Activated T-helper 17 cell treated with anti-CD3 and anti-CD28 coated beads, Interleukin-2, amount 50 U/mL, for 72 hours (primary cell): ENCODE measurements around the gene TMEM198. TPM values are rescaled to one million over a fixed set of nuclear protein-coding genes. Genes with fewer than 3 reads are reported as not detected.
A peak's percentile ranks its signal among the peaks of the same experiment; 100 is the strongest.

Experiments
- ATAC-seq: fragments of 150-1000 bp; cut with Tn5 transposase; replicated peaks from 2 replicates; pipeline ENCODE4 v1.10.0; 2021; ENCODE audit warnings: mild to moderate bottlenecking, moderate library complexity
- H3K27ac Mint-ChIP-seq: one replicate; pipeline ENCODE4 v1.8.0; 2022; ENCODE audit warnings: mixed read lengths
- H3K27me3 Mint-ChIP-seq: one replicate; pipeline ENCODE4 v1.8.0; 2022; ENCODE audit warnings: mixed read lengths
- H3K36me3 Mint-ChIP-seq: one replicate; pipeline ENCODE4 v1.8.0; 2022; ENCODE audit warnings: low read depth, mild to moderate bottlenecking, mixed read lengths
- H3K4me1 Mint-ChIP-seq: one replicate; pipeline ENCODE4 v1.8.0; 2022; ENCODE audit warnings: mixed read lengths
- H3K4me3 Mint-ChIP-seq: one replicate; pipeline ENCODE4 v1.8.0; 2022; ENCODE audit warnings: mild to moderate bottlenecking, mixed read lengths
- H3K9me3 Mint-ChIP-seq: one replicate; pipeline ENCODE4 v1.8.0; 2022; ENCODE audit warnings: mixed read lengths
- total RNA-seq, 2 donors: library from RNA; stranded (reverse); gene quantifications; one replicate each; pipeline ENCODE4 v1.2.3, GENCODE V29; 2022

The TMEM198 gene
- total RNA-seq, 2 donors from 2014 or later = 3.7 to 5.1 TPM

GRCh38 chr2:219554350-219554749 is 10.5 kb downstream of the TMEM198 start:
- ATAC-seq = no peak
- Mint-ChIP-seq H3K27me3 (peaks cover 23% of the 10 kb centered on the region), H3K4me1 (peaks cover 5% of the 10 kb centered on the region), H3K36me3 (no peaks in the 10 kb centered on the region), H3K9me3 (no peaks in the 10 kb centered on the region), H3K27ac (no peak overlapping the region), H3K4me3 (no peak overlapping the region)

- H3K4me3 Mint-ChIP-seq = no peak overlapping the region
- H3K27ac Mint-ChIP-seq = no peak overlapping the region
- H3K4me1 Mint-ChIP-seq = peaks cover 2% of the 10 kb centered on the region
- ATAC-seq = no peak
- no peaks in the 10 kb centered on the region for H3K9me3 Mint-ChIP-seq
- H3K36me3 Mint-ChIP-seq = no peaks in the 10 kb centered on the region
- H3K27me3 Mint-ChIP-seq = peaks cover 28% of the 10 kb centered on the region
Observed at GRCh38 chr2:219555956-219556355, 12.1 kb downstream of the TMEM198 start.

GRCh38 chr2:219556413-219556812 is 12.6 kb downstream of the TMEM198 start:
- no peaks in the 10 kb centered on the region for H3K36me3 Mint-ChIP-seq
- H3K4me1 Mint-ChIP-seq = no peaks in the 10 kb centered on the region
- H3K9me3 Mint-ChIP-seq = no peaks in the 10 kb centered on the region
- H3K27ac Mint-ChIP-seq = no peak overlapping the region
- H3K4me3 Mint-ChIP-seq = no peak overlapping the region
- peaks cover 26% of the 10 kb centered on the region for H3K27me3 Mint-ChIP-seq
- no peak for ATAC-seq

- Mint-ChIP-seq H3K27me3 (peaks cover 22% of the 10 kb centered on the region), H3K27ac (no peak overlapping the region), H3K36me3 (no peaks in the 10 kb centered on the region), H3K4me1 (no peaks in the 10 kb centered on the region), H3K9me3 (no peaks in the 10 kb centered on the region), H3K4me3 (no peak overlapping the region)
- no peak for ATAC-seq
Observed at GRCh38 chr2:219557320-219557719, 13.5 kb downstream of the TMEM198 start.

- Mint-ChIP-seq H3K27me3 (peaks cover 25% of the 10 kb centered on the region), H3K4me3 (no peak overlapping the region), H3K27ac (no peak overlapping the region), H3K4me1 (no peaks in the 10 kb centered on the region), H3K9me3 (no peaks in the 10 kb centered on the region), H3K36me3 (no peaks in the 10 kb centered on the region)
- ATAC-seq = no peak
Observed at GRCh38 chr2:219557791-219558785, 14.3 kb downstream of the TMEM198 start.

GRCh38 chr2:219559156-219559915 is 15.5 kb downstream of the TMEM198 start:
- Mint-ChIP-seq H3K27ac (no peak overlapping the region), H3K27me3 (peaks cover 21% of the 10 kb centered on the region), H3K9me3 (no peaks in the 10 kb centered on the region), H3K4me1 (no peaks in the 10 kb centered on the region), H3K4me3 (no peak overlapping the region), H3K36me3 (no peaks in the 10 kb centered on the region)
- no peak for ATAC-seq

- H3K9me3 Mint-ChIP-seq = no peaks in the 10 kb centered on the region
- no peak overlapping the region for H3K27ac Mint-ChIP-seq
- H3K36me3 Mint-ChIP-seq = no peaks in the 10 kb centered on the region
- peak; percentile 35 for ATAC-seq
- no peaks in the 10 kb centered on the region for H3K4me1 Mint-ChIP-seq
- H3K4me3 Mint-ChIP-seq = no peak overlapping the region
- peaks cover 21% of the 10 kb centered on the region for H3K27me3 Mint-ChIP-seq
Observed at GRCh38 chr2:219560037-219560892, 16.4 kb downstream of the TMEM198 start.

- no peak overlapping the region for H3K27ac Mint-ChIP-seq
- H3K27me3 Mint-ChIP-seq = peaks cover 21% of the 10 kb centered on the region
- H3K9me3 Mint-ChIP-seq = no peaks in the 10 kb centered on the region
- H3K4me3 Mint-ChIP-seq = no peak overlapping the region
- no peaks in the 10 kb centered on the region for H3K4me1 Mint-ChIP-seq
- H3K36me3 Mint-ChIP-seq = no peaks in the 10 kb centered on the region
- ATAC-seq = no peak
Observed at GRCh38 chr2:219560893-219561178, 17.0 kb downstream of the TMEM198 start.

- ATAC-seq = no peak
Observed at GRCh38 chr2:219561179-219562048, 17.6 kb downstream of the TMEM198 start.

GRCh38 chr2:219562049-219563020 is 18.5 kb downstream of the TMEM198 start:
- Mint-ChIP-seq H3K27ac (no peak overlapping the region), H3K4me1 (no peaks in the 10 kb centered on the region), H3K9me3 (no peaks in the 10 kb centered on the region), H3K36me3 (no peaks in the 10 kb centered on the region), H3K4me3 (no peak overlapping the region), H3K27me3 (peaks cover 20% of the 10 kb centered on the region)
- ATAC-seq = no peak

More at GRCh38 chr2:219561179-219562048, 17.6 kb downstream of the TMEM198 start:
- Mint-ChIP-seq H3K36me3 (no peaks in the 10 kb centered on the region), H3K4me3 (no peak overlapping the region), H3K4me1 (no peaks in the 10 kb centered on the region), H3K27ac (no peak overlapping the region), H3K9me3 (no peaks in the 10 kb centered on the region), H3K27me3 (peaks cover 22% of the 10 kb centered on the region)

GRCh38 chr2:219563271-219563928 is 19.6 kb downstream of the TMEM198 start:
- no peak for ATAC-seq
- no peaks in the 10 kb centered on the region for H3K4me1 Mint-ChIP-seq

More at GRCh38 chr2:219563271-219563928, 19.6 kb downstream of the TMEM198 start:
- Mint-ChIP-seq H3K36me3 (no peaks in the 10 kb centered on the region), H3K27ac (no peak overlapping the region), H3K27me3 (peaks cover 24% of the 10 kb centered on the region), H3K9me3 (no peaks in the 10 kb centered on the region), H3K4me3 (no peak overlapping the region)
